Frontal cortex (tissue), 4 donors: ENCODE measurements around the gene MYO18B. TPM values are rescaled to one million over a fixed set of nuclear protein-coding genes. Genes with fewer than 3 reads are reported as not detected.

Source experiments
- DNase-seq, 2 donors: peaks; one replicate each; pipeline ENCODE4 v3.0.0; 2012; ENCODE audit warnings: low spot score in 2 of 2
- FAIRE-seq: peaks from 2 replicates; lab custom pipeline; 2012; peaks lifted over from hg19 to GRCh38; lab: Jason Lieb, UNC
- small RNA-seq: library from RNA; depleted of rRNA; stranded (forward); fragments of <200 nt; gene quantifications from one replicate; pipeline ENCODE3, GENCODE V24; 2014
- total RNA-seq: library from RNA; depleted of rRNA; stranded (reverse); fragments of >200 nt; gene quantifications from one replicate; pipeline ENCODE4 v1.2.3, GENCODE V29; 2014
- donor health status: control.
- donor health status: control.
- donor health status: control.

The MYO18B gene
- total RNA-seq, 1 donor from 2014 or later: not detected

DNA sequence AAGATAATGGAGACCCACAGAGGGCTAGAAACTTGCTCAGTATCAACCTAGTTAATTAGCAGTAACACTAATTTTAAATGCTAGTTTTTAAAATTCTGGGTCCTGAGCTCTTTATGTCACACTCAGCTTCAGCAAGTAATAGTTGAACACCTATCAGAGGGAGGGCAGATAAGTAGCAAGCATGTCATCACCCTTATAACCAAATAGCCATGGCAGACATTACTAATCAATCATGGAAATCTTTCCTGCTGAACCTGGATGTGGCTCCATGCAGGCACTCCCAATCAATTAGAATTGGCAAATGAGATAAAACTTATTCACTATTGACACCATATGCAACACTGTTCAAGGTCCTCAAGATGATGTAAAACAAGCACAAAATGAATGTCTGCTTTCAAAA is 315.7 kb downstream of the MYO18B start:
- DNase-seq (no peak), FAIRE-seq (no peak)

DNA sequence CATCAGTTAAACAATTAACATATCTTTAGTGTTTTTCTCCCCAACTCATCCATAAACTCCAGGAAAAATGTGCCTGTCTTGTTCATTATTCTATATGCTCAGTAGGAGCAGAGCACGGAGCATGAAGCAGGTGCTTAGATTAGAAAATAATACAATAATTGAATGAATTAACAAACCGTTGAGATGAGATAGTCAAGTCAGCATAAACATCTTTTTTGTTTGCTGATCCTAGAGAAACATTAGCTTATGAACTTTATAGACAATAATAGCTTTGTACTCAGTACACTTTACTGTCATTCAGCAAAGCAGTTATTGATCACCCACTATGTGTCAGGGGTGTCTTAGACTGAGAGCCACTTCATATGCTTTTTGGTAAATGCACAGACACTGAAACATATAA is 322.1 kb downstream of the MYO18B start:
- DNase-seq (no peak), FAIRE-seq (no peak)

DNA sequence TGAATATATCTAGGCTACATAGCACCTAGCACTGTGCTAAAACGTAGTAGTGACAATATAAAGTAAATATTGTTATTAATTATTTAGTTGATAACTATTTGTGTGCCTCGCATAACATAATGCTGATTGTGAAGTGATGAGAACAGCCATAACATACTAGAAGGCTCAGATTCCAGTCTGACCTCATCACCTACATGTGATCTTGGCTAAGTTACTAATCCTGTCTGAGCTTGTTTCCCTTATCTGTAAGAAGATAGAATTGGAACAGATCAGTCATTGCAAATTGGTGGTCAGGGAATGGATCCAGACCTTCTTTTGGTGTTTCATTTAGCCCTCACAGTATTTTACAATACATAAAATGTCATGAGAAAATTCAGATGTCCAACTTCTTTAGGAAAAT is 323.9 kb downstream of the MYO18B start:
- DNase-seq: no peak
- no peak for FAIRE-seq

DNA sequence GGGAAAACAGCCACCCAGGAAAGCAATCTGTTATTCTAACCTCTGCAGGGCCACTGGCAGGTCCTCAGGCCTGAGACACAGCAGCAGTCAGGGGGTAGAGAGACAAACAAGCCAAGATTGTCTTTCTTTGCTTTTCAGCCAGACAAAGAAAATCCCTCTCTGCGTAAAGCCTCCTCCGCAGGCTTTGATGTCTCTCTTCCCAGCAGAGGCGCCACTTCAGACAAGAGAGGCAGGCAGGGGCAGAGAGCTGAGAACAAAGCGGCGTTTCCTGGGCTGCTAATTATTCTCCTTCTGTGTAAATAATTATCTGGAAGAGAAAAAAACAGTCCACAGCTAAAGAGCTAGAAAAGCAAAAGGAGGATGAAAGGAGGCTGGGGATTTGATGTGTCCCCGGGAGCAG is 324.5 kb downstream of the MYO18B start:
- no peak for FAIRE-seq
- peak in 1 of 2 donors; percentile 13 for DNase-seq

DNA sequence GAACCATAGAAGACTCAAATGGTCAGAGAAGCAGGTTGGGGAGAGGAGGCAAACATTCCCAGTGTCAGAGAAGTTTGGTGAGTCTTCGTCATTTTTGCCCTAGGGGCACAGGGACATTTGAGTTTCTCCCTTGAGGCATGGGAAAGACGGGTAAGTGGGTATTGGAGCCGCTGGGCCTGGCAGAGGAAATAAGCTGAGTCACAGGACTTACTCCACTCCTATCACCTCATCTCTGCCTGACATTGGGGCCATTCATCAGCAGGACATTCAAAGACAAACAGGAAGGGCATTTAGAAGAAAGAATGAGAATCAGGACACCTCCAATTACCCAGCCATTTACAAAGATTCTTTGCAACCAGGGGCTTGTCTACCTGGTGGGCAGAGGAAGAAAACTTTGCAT is 326.6 kb downstream of the MYO18B start:
- DNase-seq (no peak), FAIRE-seq (no peak)

DNA sequence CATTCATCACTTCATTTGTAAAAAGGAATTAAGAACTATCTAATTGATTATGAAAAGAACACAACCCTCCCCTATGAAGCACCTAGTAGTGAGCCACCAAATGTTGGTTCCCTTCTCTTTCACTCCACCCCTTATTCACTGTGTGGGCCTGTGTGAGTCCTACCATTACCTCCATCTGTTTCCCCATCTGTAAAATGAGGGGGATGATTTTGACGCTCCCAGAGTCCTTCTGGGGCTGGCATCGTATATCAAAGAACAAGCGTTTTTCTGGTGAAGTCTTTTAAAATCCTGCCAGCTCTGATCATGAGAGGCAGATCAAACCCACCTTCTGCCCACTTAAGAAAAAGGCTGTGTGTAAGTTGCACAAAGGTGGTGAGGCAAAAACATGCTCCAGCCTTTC is 330.6 kb downstream of the MYO18B start:
- DNase-seq (no peak), FAIRE-seq (no peak)

DNA sequence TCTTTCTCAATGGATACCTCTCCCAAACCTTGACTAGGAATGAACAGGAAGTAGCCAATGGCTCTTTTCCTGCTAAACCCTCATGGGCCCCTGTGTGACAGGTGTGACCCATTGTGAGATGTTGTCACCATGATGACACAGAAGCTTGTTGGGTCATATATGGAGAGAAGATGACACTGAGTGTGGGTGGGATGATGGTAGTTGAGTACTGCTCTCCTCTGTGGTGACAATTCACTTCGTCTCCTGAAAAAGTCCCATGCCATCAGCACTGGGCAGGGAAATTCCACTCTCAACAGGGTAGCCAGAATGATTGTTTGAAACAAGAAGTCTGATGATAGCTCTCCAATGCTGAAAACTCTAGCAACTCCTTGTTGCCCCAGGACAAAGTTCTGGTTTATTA is 333.3 kb downstream of the MYO18B start:
- no peak for DNase-seq
- no peak for FAIRE-seq

DNA sequence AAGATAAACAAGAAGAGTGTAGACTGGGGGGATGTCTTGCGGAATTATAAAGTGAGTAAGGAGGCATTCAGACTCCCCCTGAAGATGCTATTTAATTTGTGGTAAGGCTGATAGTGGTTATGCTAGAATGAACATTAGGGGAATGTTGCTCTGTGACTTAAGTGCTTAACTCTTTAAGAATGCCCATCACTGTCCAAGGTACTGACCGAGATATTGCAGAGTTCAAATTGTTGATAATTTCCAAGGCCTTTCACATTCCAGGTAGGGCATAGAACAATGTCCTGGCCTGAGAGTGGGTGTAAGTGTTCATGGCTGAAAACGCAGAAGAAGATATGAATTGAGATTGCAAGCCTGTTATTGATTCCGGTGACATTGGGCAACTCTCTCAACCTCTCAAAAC is 337.0 kb downstream of the MYO18B start:
- no peak for FAIRE-seq
- DNase-seq: no peak

Small RNA genes lying within 50 kb of the gene (small RNA-seq; reads per million reads assigned to genes)
- not detected for gene RN7SKP169
- gene RNA5SP494: not detected
- gene Z98949.2: not detected

Other genes starting within 250 kb of the MYO18B start
- gene GRK3, start 177.5 kb upstream of the MYO18B start, total RNA-seq: 60.7 TPM